T-helper 2 cell treated with Interferon-gamma antibody and Interleukin-4, amounts not matched to agents 5 μg/mL and 100 μg/mL, for 36 hours (primary cell): ENCODE results near the gene CREBL2.
A peak's percentile ranks its signal among the peaks of the same experiment; 100 is the strongest.
"Not testable (repeated sequence)": the region's sequence is repeated elsewhere in the genome, so short reads cannot be mapped to it uniquely, and the experiment has no call there.

ENCODE experiments used
- DNase-seq: peaks from one replicate; pipeline ENCODE4 v3.0.0; 2021; ENCODE audit warnings: low spot score
- H3K27ac Mint-ChIP-seq: one replicate; pipeline ENCODE4 v1.8.0; 2021; ENCODE audit warnings: mild to moderate bottlenecking, mixed read lengths
- H3K27me3 Mint-ChIP-seq: one replicate; pipeline ENCODE4 v1.8.0; 2021; ENCODE audit warnings: low read depth, mixed read lengths
- H3K36me3 Mint-ChIP-seq: one replicate; pipeline ENCODE4 v1.8.0; 2021; ENCODE audit warnings: low read depth, mixed read lengths
- H3K4me1 Mint-ChIP-seq: one replicate; pipeline ENCODE4 v1.8.0; 2021; ENCODE audit warnings: low read depth, mixed read lengths
- H3K4me3 Mint-ChIP-seq: one replicate; pipeline ENCODE4 v1.8.0; 2022; ENCODE audit warnings: mild to moderate bottlenecking, moderate library complexity, mixed read lengths
- H3K9me3 Mint-ChIP-seq: one replicate; pipeline ENCODE4 v1.8.0; 2021; ENCODE audit warnings: mixed read lengths

The CREBL2 gene

DNA sequence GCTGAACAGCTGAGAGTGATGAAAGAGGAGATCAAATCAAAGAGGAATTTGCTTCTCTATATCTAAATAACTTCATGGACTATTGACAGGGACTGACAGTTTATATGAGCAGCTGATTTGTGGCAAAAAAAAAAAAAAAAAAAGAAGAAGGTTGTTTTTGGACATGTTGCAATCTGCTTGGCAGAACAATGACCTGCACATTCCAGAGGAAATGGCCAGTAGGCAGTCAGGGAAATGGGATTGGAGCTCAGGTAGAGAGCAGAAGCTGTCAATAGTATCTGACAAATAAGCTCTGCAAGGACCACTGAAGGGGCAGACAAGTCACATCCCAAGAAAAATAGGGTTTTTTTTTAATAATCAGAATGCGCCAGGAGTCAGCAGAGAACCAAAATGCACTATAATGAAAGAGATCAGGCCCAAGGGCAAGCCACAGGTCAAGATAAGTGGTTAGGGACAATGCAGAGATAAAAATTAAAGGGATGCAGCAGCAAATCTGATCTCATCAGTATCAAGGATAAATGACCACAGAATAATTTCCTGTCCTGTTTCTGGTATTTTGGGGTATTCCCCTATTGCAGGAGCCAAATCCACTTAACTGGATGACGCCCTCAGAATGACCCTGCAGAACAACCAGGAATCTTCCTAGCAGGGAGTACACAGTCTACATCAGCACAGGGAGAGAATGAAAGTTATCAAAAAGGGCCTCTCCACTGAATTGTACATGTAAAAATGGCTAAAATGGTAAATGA is 26.4 kb upstream of the CREBL2 start:
- H3K27me3 Mint-ChIP-seq, result no peaks in the 10 kb centered on the region

DNA sequence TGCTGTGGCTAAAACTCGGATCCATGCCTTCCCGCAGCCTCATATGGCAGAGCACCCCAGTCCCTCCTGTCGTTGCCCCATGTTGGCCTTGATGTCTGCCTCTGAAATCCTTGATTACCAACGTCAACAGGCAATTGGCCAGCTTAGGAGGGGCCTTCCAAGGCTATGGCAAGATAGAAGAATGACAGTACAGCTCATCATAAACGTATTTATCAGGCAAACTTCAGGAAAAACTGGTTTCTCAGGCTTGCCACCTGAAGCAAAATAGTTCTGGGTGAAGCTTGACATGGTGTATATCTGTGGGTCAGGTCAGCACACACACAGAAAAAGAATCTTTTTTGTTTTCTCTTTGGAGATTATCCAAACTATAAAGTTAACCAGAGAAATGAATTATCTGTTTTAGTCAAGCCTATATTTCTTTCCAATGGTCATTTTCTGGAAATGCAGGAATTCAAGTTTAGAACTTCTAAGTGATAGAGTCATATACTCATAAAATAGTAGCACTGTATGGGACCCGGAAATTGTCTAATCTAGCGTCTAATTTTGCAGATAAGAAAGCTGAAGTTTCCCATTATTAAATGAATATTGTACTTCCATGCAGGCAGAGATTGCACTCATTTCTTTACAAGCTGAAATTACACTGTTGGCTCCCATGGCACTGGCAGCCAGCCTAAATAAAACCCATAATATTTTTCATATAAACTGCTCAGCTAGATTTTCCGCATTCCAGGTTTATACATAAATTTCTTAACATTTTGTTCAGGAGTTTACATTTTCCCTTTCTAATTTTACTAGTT is 24.6 kb upstream of the CREBL2 start:
- H3K27me3 Mint-ChIP-seq, result no peaks in the 10 kb centered on the region
- no peak for DNase-seq
- no peak overlapping the region for H3K4me3 Mint-ChIP-seq
- H3K36me3 Mint-ChIP-seq, result no peaks in the 10 kb centered on the region
- H3K27ac Mint-ChIP-seq, result no peak overlapping the region
- peaks cover 16% of the 10 kb centered on the region for H3K4me1 Mint-ChIP-seq
- H3K9me3 Mint-ChIP-seq, result no peaks in the 10 kb centered on the region

More for the DNA sequence above, 26.4 kb upstream of the CREBL2 start:
- Mint-ChIP-seq H3K4me1 (peaks cover 21% of the 10 kb centered on the region), H3K27ac (no peak overlapping the region), H3K9me3 (no peaks in the 10 kb centered on the region), H3K36me3 (no peaks in the 10 kb centered on the region), H3K4me3 (no peak overlapping the region)
- no peak for DNase-seq

DNA sequence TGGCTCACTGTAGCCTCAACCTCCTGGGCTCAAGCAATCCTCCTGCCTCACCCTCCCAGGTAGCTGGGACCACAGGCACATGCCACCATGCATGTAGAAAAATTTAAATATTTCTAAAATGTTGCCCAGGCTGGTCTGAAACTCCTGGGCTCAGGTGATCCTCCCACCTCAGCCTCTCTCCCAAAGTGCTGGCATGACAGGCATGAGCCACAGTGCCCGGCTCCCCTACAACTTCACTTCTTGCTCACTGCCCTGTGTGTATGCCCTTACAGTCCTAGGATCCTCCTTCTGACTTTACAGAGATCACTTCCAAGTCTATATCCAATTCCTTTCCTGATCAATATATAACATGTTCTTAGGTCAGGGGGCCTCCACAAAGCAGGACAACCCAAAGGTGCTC is 23.8 kb upstream of the CREBL2 start:
- peaks cover 8% of the 10 kb centered on the region for H3K4me1 Mint-ChIP-seq
- no peak overlapping the region for H3K27ac Mint-ChIP-seq
- no peaks in the 10 kb centered on the region for H3K27me3 Mint-ChIP-seq
- H3K4me3 Mint-ChIP-seq, result no peak overlapping the region
- H3K9me3 Mint-ChIP-seq, result no peaks in the 10 kb centered on the region
- no peaks in the 10 kb centered on the region for H3K36me3 Mint-ChIP-seq
- DNase-seq, result no peak

DNA sequence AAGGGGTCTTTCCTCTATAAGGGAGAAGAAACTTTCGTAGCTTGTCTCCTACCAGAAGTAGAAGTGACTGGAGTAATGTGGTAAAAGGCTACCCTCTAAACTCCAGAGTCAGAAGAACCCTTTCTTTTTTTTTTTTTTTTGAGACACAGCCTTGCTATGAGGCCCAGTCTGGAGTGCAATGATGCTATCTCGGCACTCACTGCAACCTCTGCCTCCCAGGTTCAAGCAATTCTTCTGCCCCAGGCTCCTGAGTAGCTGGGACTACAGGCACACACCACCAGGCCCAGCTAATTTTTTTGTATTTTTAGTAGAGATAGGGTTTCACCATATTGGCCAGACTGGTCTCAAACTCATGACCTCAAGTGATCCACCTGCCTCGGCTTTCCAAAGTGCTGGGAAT is 23.2 kb upstream of the CREBL2 start:
- H3K27ac Mint-ChIP-seq, DNase-seq, H3K9me3 Mint-ChIP-seq, H3K4me1 Mint-ChIP-seq, H3K4me3 Mint-ChIP-seq, H3K36me3 Mint-ChIP-seq, H3K27me3 Mint-ChIP-seq: not testable (repeated sequence)

DNA sequence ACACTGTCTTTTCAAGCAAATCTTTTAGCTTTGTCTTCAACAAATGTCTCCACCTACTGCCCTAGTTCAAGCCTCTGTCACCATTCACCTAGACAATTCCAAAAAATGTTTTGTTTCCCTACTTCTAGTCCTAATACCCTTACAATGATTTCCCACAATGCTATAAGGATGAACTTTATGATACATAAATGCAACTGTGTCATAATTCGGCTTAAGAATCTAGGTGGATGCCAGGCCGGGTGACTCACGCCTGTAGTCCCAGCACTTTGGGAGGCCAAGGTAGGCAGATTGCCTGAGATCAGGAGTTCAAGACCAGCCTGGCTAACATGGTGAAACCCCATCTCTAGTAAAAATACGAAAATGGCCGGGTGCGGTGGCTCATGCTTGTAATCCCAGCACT is 20.7 kb upstream of the CREBL2 start:
- Mint-ChIP-seq H3K27ac (no peak overlapping the region), H3K4me1 (no peaks in the 10 kb centered on the region), H3K4me3 (no peak overlapping the region), H3K36me3 (no peaks in the 10 kb centered on the region), H3K27me3 (peaks cover 6% of the 10 kb centered on the region), H3K9me3 (no peaks in the 10 kb centered on the region)
- DNase-seq, result no peak

DNA sequence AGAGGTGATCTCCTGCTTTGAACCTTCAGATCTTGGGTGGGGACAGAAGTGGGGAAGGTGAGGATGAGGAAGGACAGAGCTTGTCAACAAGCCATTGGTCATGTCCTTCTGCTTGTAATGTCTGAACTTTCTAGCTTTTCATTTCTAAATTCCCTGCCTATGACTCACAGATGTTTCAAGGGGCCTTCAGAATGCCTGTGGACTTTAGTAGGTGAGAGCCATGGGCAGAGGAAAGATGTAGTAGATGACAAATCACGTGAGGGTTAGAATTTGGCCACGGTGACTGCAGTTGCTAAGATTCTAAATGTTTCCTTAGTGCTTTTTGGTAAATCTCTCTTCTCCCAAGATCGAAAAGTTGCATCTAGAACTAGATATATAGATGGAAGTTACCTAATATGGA is 18.7 kb upstream of the CREBL2 start:
- Mint-ChIP-seq H3K27me3 (peaks cover 9% of the 10 kb centered on the region), H3K4me3 (no peak overlapping the region), H3K4me1 (no peaks in the 10 kb centered on the region), H3K36me3 (no peaks in the 10 kb centered on the region), H3K9me3 (peaks cover 4% of the 10 kb centered on the region), H3K27ac (peak overlapping the region; percentile 9)
- no peak for DNase-seq

DNA sequence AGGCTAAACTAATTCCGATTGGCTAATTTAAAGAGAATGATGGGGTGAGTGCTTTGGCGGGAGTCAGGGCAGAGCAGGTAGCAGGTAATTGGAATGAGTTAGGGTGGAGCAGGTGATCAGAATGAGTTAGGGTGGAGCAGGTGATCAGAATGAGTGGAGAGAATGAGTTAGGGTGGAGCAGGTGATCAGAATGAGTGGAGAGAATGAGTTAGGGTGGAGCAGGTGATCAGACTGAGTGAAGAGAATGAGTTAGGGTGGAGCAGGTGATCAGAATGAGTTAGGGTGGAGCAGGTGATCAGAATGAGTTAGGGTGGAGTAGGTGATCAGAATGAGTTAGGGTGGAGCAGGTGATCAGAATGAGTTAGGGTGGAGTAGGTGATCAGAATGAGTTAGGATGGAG is 15.7 kb upstream of the CREBL2 start:
- H3K4me1 Mint-ChIP-seq, H3K27ac Mint-ChIP-seq, H3K36me3 Mint-ChIP-seq, H3K9me3 Mint-ChIP-seq, DNase-seq, H3K27me3 Mint-ChIP-seq, H3K4me3 Mint-ChIP-seq: not testable (repeated sequence)

DNA sequence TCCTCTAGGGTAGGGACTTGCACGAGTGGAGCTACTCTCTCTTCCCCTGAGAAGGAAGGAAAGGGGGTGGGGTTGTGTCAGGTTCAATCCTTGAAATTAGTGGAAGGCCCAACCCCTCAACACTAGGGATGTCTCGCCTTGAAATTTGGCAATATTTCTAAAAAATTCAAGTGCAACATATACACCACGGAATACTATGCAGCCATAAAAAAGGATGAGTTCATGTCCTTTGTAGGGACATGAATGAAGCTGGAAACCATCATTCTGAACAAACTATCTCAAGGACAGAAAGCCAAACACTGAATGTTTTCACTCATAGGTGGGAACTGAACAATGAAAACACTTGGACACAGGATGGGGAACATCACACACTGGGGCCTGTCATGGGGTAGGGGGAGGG is 15.1 kb upstream of the CREBL2 start:
- H3K9me3 Mint-ChIP-seq, H3K4me1 Mint-ChIP-seq, H3K27me3 Mint-ChIP-seq, H3K4me3 Mint-ChIP-seq, H3K36me3 Mint-ChIP-seq, DNase-seq, H3K27ac Mint-ChIP-seq: not testable (repeated sequence)

DNA sequence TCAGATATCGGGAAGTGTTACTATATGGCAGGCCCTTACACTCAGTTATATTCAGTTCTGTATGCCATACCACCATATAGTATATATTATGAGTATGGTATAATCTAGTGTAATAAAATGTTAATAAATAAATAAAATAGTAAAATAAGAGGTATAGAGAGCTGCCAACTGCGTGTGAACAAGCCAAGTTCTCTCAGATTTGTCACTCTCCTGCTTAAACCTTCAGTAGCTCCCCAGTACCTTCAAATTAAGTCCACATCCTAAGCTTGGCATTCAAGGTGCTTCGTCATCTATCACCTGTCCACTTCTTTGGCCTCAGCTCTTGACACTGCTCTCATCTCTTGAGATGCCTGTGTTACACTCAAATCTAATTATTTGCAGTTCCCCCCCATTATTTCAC is 12.8 kb upstream of the CREBL2 start:
- no peak for DNase-seq
- no peaks in the 10 kb centered on the region for H3K36me3 Mint-ChIP-seq
- H3K27me3 Mint-ChIP-seq, result peaks cover 9% of the 10 kb centered on the region
- no peaks in the 10 kb centered on the region for H3K4me1 Mint-ChIP-seq
- no peak overlapping the region for H3K27ac Mint-ChIP-seq
- H3K9me3 Mint-ChIP-seq, result peaks cover 4% of the 10 kb centered on the region
- H3K4me3 Mint-ChIP-seq, result no peak overlapping the region

DNA sequence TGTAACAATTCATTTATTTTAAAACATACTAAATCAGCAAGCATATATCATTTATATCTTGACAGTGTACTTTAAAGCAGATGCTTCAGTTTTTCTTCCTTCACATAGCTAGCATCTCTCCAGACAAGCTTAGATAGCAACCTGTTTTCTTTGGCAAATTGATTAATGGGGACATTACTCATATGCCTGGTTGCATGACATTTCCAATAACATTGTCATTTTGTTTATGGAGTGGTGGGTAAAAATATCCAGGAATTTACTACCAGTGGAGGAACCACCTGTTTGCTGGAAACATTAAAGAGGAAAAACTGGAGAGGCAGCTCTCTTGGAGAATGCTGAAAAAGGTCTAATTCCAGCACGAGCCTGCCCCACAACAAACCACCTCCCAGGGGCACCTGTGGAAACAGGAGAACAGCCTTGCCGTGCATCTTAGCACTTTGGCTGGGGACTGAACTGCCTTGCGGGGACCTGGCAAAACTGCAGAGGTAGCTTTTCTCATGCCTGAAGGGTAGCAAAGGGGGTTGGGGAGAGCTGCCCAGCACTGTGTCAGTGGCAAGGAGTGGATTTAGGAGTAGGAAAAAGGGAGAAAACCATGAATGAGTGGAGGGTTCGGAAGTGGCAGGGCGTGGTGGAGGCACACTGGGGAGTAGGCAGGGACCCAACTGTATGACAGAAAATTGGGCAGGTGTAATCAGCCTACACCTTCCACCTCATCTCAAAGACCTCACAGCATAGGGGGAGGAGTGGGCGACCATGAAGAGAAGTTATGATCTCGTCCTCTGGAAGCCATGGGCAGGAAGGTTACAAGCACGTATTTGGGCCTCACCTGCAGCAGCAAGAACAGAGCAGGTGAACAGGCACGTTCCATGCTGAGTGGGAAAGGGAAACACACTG is 11.7 kb upstream of the CREBL2 start:
- H3K27ac Mint-ChIP-seq, result no peak overlapping the region

DNA sequence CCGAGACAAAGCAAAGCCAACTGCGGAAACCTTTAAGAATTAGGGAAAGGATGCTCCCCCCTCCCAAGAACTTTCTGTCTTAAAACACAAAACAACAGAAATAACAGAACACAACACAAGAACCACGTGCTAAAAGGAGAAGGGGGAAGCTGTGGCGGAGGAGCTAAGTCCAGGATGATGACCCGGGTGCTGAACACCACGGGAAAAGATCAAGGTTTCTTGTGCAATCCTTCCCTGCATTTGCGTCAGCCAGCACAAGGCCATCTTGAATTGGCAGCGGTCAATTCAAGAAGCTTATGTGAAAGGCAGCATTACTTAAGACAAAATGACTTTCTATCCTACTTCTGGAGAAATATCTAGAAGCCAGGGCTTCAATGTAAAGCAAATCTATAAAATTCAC is 11.0 kb upstream of the CREBL2 start:
- H3K9me3 Mint-ChIP-seq, result peaks cover 4% of the 10 kb centered on the region
- H3K27ac Mint-ChIP-seq, result no peak overlapping the region
- no peaks in the 10 kb centered on the region for H3K36me3 Mint-ChIP-seq
- no peak overlapping the region for H3K4me3 Mint-ChIP-seq
- peaks cover 3% of the 10 kb centered on the region for H3K27me3 Mint-ChIP-seq
- no peaks in the 10 kb centered on the region for H3K4me1 Mint-ChIP-seq
- no peak for DNase-seq

More for the DNA sequence above, 11.7 kb upstream of the CREBL2 start:
- Mint-ChIP-seq H3K4me1 (no peaks in the 10 kb centered on the region), H3K4me3 (no peak overlapping the region), H3K27me3 (peaks cover 6% of the 10 kb centered on the region), H3K36me3 (no peaks in the 10 kb centered on the region), H3K9me3 (peaks cover 4% of the 10 kb centered on the region)
- no peak for DNase-seq

DNA sequence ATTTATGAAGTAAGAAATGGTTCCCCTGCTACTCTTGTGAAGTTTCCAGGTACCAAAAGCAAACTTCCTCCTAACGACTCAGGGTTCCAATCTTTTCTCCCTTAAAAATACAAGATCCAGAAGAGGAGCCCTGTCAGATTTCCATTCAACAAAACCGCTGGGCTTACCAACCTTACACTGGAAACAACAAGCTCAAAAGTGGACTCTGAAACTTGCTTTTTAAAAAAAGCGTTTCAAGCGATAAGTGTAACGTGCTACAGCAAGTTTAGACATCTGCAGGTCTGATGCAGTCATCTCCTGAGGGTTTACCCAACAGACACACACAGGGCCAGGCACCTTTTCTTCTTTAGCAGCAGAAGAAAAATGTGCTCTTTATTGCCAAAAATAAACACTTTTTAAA is 6.9 kb upstream of the CREBL2 start:
- no peak overlapping the region for H3K4me3 Mint-ChIP-seq
- no peaks in the 10 kb centered on the region for H3K27me3 Mint-ChIP-seq
- H3K9me3 Mint-ChIP-seq, result no peaks in the 10 kb centered on the region
- no peak for DNase-seq
- no peaks in the 10 kb centered on the region for H3K36me3 Mint-ChIP-seq
- H3K27ac Mint-ChIP-seq, result no peak overlapping the region
- H3K4me1 Mint-ChIP-seq, result peaks cover 17% of the 10 kb centered on the region

DNA sequence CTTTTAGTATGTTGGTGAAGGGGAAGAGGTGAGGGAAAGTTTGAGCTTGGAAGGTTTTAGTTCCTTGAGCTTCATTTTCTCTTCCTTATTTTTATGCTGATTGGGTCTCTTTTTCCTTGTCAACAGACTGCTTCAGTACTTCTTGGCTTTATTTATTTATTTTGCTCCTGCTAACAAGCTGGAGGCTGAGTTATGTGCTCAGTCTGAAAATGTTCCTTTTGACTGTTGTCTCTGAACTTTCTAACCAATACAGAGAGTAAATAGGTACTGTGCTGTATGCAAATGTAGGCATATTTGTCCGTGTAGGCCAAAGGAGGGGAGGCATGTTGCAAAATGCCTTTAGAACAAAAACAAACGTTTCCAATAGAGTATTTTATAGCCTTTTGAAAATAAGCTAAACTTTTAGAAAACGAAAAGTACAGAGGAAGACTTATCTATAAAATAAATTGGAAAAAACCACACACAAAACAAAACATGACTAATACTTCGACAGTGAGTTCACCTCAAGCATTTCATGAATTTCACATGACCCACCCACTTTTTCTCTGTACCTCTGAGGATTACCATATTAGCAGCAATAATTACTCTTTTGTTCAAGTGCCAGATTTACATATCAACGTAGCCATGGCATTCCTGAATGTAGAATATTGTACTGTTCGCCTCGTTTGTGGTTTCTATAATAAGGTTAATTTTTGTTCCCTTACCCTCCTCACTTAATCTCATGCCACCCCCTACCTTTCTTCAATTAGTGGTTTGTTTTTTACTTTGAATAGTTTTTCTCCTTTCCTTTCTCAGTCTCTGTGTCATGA is 4.7 kb upstream of the CREBL2 start:
- Mint-ChIP-seq H3K4me1 (peaks cover 29% of the 10 kb centered on the region), H3K36me3 (no peaks in the 10 kb centered on the region), H3K27ac (peak overlapping the region; percentile 13), H3K27me3 (no peaks in the 10 kb centered on the region), H3K9me3 (no peaks in the 10 kb centered on the region), H3K4me3 (no peak overlapping the region)
- no peak for DNase-seq
